ENCODE data around the gene ARHGEF19.

DNA sequence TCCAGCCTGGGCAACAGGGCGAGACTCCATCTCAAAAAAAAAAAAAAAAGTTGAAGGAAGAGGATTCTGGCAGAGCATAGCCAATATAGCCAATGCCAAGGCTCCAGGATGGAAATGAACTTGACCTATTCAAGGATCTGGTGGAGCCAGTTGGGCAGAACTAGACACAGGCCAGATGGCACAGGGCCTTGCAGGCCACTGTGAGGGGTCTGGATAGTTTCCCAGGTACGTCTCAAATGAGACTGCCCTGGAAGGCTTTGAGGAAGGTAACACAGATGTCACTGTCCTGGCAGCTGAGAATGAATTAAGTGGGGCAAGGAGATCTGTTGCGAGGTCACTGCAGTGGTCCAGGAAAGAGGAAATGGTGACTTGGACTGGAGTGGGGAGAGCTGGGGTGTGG, 12.0 kb upstream of the ARHGEF19 start:
- no peak for TF ChIP-seq EZH2 (IDR thresholded peaks at IDR 0.05; ENCODE audit: low read length, unreplicated experiment)
- TF ChIP-seq, protein P1, sequence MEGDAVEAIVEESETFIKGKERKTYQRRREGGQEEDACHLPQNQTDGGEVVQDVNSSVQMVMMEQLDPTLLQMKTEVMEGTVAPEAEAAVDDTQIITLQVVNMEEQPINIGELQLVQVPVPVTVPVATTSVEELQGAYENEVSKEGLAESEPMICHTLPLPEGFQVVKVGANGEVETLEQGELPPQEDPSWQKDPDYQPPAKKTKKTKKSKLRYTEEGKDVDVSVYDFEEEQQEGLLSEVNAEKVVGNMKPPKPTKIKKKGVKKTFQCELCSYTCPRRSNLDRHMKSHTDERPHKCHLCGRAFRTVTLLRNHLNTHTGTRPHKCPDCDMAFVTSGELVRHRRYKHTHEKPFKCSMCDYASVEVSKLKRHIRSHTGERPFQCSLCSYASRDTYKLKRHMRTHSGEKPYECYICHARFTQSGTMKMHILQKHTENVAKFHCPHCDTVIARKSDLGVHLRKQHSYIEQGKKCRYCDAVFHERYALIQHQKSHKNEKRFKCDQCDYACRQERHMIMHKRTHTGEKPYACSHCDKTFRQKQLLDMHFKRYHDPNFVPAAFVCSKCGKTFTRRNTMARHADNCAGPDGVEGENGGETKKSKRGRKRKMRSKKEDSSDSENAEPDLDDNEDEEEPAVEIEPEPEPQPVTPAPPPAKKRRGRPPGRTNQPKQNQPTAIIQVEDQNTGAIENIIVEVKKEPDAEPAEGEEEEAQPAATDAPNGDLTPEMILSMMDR (conservative IDR thresholded peaks at IDR 0.05; ENCODE audit: low read depth, low read length), result no peak
- TF ChIP-seq EZH2phosphoT487 (IDR thresholded peaks at IDR 0.05; ENCODE audit: borderline replicate concordance, low read length), result no peak
